HG03439 (cell line): ENCODE measurements around the gene RBFOX2.
"Not testable (repeated sequence)": the region's sequence is repeated elsewhere in the genome, so short reads cannot be mapped to it uniquely, and the experiment has no call there.

ENCODE experiments used
- ATAC-seq: cut with Tn5 transposase; IDR thresholded peaks from one replicate; pipeline ENCODE4 v1.9.1; 2021; ENCODE audit warnings: mild to moderate bottlenecking, moderate library complexity; ENCODE audit not compliant: unreplicated experiment

RBFOX2 gene, protein sequence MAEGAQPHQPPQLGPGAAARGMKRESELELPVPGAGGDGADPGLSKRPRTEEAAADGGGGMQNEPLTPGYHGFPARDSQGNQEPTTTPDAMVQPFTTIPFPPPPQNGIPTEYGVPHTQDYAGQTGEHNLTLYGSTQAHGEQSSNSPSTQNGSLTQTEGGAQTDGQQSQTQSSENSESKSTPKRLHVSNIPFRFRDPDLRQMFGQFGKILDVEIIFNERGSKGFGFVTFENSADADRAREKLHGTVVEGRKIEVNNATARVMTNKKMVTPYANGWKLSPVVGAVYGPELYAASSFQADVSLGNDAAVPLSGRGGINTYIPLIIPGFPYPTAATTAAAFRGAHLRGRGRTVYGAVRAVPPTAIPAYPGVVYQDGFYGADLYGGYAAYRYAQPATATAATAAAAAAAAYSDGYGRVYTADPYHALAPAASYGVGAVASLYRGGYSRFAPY

DNA sequence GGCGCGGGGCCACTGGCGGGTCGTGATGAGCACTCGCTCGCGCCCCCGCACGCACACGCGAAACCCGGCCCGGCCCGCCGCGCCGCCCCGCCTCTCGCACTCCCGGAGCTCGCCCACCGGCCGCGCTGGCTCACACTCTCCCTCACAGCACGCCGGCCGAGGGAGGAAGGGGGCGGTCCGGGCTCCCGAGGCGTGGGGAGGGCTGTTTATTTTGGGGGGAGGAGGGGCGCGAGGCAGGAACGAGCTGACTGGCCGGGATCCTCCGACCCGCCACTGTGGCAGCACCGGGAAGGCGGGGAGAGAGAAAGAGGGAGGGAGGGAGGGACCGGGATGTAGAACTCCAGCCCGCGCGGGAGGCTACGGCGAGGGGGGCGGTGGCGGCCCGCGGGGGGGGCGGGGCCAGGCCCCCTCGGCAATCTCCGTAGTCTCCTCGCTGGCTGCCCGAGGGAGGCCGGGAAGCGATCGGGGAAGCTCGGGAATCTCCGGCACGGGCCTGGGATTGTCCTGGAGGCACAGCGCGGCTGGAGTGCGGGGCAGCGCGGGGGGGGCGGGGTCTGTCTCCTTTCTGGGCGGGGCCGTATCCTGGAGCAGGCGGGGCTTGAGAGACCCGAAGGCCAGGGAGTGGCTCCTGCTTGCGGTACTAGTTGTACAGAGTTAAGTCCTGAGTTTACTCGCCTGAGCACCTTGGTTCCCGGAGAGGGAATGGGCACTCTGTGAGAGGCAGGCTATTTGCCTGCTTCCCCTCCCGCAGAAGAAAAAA, at the start of gene RBFOX2:
TSS of gene RBFOX2 (minus strand) at position 179 of the 760 bp plus-strand sequence. CDS start 399 bp downstream, outside the sequence.
- no peak for ATAC-seq

DNA sequence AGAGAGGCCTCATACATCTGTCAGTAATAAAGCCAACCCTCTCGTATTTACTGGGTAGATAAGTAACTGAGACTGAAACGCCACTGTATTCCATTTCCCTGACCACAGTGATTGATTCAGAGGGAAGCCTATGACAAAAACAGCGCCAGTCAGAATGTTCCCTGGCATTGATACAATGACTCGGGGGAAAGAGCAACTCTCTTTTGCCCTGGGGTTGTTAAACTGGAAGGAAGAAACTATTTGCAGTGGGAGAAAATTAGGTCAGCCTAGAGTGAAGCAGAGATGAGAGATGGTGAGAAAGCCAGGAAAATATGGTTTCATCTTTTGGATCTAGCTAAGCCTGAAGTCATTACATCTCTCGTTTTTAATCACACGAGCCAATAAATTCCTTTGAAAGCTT, 48.6 kb upstream of the RBFOX2 start:
- ATAC-seq = no peak

DNA sequence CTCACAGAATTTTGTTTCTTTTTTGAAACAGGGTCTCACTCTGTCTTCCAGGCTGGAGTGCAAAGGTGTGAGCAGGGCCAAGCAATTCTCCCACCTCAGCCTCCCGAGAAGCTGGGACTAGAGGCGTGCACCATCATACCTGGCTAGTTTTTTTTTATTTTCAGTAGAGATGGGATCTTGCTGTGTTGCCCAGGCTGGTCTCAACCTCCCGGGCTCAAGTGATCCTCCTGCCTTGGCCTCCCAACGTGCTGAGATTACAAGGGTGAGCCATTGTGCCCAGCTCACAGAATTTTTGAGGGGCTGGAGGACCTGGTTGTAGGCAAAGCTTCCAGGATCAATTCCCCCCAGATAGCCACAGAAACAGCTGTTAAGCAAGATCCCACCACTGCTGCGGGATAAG, 47.1 kb upstream of the RBFOX2 start:
- ATAC-seq = no peak

DNA sequence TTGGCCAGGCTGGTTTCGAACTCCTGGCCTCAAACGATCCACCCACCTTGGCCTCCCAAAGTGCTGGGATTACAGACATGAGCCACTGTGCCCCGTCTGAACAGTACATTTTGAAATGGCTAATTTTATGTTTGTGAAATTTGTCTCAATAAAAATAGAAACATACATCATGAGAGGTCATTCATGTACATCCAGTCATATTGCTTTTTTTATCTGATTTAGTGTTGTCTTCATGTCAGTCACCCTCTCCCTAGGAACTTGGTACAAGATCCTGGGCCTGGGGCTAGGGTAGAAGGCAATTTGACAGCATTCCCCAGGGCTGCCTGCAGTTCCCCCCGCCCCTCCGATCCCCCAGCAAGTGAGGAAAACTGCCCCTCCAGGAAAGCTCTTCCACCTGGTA, 46.6 kb upstream of the RBFOX2 start:
- ATAC-seq = no peak

DNA sequence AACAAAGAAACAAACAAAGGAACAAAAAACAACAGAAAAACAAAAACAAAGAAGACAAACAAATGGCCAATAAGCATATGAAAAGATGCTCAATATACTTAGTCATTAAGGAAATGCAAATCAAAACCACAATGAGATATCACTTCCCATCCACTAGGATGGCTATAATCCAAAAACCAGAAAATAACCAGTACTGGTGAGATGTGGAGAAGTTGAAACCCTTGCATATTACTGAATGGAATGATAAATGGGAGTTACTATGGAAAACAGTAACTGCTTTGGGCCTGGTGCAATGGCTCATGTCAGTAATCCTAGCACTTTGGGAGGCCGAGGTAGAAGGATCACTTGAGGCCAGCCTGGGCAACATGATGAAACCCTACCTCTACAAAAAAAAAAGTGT, 44.9 kb upstream of the RBFOX2 start:
- ATAC-seq = no peak

DNA sequence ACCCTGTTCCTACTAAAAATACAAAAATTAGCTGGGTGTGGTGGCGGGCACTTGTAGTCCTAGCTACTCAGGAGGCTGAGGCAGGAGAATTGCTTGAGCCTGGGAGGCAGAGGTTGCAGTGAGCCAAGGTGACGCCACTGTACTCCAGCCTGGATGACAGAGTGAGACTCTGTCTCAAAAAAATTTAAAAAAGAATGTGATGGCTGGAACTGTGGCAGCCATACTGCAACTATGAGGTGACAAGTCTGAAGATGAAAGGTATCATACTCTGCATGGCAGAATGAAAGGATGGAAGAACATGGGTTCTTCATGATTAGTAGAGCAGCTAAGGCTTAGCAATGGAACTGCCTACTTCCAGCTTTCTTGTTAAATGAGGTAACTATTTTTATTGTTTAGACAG, 42.0 kb upstream of the RBFOX2 start:
- not testable (repeated sequence) for ATAC-seq

DNA sequence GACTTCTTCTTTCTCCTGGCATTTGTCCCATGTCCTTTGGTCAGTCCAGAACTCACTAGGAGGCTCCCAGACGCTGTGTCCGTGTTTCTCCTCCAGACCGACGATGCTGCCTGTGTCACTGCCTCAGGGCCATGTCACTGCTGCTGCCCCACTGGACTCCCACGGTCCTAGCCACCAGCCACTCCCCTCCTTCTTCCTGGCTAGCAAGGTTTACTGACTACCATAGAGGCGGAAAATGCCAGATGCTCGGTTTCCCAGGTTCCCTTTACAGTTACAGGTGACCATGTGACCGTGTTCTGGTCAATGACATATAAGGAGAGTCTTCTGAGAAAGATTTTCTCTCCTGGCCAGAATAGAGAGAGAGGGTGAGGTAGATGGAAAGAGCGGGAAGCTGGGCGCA, 40.7 kb upstream of the RBFOX2 start:
- ATAC-seq = no peak

DNA sequence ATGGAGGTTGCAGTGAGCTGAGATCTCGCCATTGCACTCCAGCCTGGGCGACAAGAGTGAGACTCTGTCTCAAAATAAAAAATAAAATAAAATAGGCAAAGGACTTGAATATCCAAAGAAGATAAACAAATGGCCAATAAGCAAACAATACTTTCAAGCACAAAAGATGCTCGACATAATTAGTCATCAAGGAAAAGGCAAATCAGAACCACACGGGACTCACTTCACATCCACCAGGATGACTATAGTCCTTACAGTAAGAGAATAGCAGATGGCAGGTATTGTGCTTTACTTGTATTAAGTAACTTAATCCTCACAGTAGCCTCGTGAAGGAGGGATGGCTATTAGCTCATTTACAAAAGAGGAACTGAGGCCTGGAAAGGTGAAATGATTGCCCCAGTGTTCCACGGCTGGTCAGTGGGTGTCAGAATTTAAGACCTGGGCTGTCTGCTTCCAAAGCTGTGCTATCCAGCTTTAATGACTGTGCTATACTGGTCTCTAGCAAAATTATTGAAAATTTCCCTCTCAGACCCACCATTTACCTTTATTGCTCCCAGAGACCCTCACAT, 40.2 kb upstream of the RBFOX2 start:
- ATAC-seq = no peak

DNA sequence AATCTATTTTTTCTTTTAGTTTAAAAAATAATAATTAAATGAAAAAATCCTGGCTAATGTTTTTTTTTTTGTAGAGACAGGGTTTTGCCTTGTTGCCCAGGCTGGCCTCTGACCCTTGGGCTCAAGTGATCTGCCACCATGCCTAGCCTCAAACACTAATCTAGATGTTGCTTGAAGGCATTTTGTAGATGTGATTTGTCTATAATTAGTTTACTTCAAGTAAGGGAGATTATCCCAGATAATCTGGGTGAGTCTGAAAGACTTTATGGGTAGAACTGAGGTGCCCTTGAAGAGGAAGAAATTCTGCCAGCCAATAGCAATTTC, 38.6 kb upstream of the RBFOX2 start:
- ATAC-seq = no peak

DNA sequence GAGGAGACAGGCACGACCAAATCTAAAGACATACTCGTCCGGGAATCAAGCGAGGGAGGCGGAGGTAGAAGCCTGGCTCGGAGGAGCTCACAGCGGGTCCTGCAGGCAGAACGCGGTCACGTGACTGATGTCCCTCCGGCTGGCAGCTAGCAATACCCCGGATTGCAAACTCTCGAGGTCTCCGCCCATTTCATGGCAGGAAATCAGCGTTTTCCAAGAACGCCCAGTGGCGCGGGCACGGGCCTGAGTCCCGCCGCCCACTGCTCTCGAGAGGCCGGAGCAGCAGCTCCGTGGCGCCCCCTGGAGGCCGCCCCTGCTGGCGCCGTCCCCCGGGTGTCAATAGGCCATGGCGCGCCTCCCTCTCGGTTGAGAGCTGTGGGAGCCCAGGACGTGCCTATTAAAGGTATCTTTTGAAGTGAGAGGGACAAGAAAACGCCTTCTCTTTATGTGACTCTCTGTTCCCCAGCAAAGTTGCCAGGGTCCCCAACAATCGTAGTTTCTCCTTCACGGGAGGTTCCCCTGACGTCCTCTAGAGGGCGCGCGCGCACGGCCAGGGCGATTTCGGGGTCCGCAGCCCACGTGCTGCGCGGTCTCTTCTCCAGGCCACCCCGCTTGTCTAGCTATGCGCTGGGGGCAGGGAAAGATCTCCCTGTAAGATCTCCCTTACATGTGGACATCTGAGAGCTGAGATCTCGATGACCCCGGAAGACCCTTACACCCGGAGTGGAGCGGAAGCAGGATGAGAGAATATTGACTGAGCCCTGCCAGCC, 37.3 kb upstream of the RBFOX2 start:
- peak; percentile 53 for ATAC-seq

DNA sequence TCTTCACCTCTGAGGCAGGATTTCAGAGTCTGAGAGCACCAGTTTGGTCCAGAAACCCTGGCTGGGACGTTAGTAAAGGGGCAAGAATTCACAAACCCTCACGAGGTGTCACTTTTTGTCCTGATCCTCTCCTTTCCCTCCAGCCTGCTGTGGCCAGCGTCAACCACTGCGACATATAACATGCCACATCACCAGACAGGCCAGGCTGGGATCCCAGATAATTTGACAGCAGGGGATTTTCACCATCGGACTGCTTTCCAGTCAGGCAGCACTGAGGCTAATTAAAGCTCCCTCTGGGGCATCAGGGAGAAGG, 36.8 kb upstream of the RBFOX2 start:
- no peak for ATAC-seq

DNA sequence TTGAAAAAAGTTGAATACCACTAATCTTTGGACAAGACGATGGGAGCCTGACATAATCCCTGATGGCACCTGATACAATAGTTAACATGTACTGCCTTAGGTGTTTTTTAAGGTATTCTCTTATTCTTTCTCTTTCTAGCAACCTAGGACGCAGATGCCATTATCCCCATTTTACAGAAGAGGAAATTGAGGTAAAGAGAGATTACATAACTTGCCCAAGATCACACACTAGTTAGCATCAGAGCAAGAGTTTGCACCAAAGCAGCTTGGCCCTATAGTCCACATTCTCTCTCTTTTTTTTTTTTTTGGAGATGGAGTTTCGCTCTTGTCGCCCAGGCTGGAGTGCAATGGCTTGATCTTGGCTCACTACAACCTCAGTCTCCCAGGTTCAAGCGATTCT, 35.7 kb upstream of the RBFOX2 start:
- no peak for ATAC-seq

DNA sequence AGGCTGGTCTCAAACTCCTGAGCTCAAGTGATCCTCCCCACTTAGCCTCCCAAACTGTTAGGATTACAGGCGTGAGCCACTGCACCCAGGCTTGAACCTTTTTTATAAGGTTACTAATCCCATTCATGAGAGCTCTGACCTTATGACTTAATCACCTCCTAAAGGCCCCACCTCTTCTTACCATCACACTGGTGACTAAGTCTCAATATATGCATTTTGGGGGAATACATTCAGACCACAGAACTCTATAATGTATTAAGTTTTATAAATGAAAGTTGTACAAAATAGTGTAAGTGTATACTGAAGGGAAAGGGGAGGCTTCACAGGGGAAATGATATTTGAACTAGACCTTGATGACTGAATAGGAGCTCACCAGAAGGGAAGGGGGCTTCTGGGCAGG, 28.4 kb upstream of the RBFOX2 start:
- ATAC-seq = no peak

DNA sequence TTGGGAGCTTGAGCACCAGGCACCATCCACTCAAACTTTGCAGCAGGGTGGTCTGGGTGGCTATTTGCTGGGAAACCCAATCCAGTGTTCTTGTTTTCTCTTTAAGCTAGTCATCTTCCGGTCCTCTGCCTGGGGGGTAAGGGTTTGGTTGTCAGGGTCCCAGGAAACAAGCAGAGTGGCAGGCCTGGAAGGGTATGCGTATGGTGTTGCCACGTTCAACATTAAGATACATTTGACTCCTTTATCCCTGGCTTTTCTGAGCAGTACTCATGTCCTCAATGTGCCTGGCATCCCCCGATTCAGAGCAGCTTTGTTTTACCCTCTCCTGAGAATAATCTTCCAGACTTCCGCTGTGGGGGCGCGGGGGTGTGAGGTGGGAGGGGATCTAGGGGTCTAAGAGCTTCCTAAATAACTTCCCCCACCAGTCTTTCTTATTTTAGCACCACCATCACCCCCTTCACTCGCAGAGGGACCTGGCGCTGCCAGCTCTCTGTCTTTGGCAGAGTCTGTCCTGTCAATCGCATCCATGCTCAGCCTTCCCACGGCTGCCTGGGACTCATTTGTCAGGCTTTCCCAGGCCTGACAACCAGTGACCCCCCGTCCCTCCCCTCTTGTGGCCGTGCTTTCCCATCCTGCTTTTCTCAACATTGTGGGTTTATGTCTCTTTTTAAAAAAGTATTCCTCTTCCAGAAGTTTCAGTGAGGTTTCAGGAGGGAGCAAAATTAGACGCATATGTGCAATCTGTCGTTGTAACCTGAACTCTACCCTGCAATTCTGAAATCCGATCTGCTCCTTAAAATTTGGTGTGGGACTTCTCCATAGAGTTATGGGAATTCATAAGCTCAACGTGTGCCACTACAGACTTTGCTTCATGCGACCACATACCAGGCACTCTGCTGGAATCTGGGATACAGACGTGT, 27.0 kb upstream of the RBFOX2 start:
- no peak for ATAC-seq

DNA sequence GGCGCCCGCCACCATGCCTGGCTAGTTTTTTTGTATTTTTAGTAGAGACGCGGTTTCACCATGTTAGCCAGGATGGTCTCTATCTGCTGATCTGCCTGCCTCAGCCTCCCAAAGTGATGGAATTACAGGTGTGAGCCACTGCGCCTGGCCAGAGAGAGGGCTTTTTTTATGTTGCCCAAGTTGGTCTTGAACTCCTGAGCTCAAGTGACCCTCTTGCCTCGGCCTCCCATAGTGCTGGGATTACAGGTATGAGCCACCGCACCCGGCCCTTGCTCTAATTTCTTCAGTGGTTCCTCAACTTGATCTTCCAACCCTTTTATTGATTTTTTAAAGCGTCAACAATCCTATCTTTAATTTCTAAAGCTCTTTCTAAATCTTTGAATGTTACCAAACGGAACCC, 25.8 kb upstream of the RBFOX2 start:
- not testable (repeated sequence) for ATAC-seq

DNA sequence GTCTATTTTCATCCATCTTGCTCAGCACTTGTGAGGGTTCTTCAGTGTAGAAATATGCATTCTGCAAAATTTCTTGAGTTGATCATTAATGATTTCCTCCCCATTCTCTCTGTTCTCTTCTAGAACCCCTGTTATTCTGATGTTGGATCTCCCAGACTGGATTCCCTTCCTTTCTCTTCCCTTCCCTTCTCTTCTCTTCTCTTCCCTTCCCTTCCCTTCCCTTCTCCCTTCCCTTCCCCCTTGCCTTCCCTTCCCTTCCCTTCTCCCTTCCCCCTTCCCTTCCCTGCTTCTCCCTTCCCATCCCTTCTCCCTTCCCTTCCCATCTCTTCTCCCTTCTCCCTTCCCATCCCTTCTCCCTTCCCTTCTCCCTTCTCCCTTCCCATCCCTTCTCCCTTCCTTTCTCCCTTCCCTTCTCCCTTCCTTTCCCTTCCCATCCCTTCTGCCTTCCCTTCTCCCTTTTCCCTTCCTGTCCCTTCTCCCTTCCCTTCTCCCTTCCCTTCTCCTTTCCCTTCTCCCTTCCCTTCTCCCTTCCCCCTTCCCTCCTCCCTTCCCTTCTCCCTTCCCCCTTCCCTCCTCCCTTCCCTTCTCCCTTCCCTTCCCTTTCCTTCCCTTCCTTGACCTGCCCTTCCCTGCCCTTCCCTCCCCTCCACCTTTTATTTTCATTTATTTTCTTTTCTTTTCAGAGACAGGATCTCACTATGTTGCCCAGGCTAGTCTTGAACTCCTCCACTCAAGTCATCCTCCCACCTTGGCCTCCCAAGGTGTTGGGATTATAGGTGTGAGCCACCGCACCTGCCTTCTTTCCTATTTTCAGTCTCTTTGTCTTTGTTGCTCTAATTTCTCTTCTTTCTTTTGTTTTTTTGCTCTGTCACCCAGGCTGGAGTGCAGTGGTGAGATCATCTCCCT, 24.9 kb upstream of the RBFOX2 start:
- no peak for ATAC-seq

DNA sequence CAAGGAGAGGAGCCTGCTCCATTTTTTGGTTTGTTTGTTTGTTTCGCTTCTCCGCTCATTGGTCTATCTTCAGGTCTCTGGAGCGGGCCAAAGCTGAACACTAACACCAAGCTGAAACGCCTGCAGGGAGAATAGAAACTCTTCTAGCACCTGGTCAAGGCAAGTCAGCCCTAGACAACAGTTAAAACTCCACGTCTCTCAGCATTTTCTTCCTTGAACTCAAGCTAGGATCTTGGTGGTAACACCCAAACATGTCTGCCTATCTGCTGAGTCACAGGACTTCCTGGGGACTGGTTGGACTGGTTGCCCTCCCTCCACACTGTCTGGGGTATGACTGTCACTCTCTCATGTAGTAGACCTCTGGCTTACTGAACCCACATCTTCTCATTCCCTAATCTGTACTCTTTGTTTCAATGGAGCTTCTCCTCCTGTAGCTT, 23.9 kb upstream of the RBFOX2 start:
- no peak for ATAC-seq

DNA sequence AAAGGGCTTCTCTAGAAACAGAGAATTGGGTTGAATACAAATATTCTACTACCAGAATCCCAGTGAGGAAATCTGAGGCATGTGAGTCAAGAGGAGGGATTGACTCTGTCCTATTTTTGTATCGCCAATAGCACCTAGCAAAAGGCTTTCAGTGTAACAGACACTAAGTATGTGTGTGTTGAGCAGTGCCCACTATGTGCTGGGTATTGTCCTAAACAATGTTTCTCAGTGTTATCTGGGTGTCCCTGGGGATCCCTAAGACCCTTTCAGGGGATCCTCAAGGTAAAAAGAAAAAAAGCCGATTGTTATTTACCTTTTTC, 21.0 kb upstream of the RBFOX2 start:
- ATAC-seq = no peak

DNA sequence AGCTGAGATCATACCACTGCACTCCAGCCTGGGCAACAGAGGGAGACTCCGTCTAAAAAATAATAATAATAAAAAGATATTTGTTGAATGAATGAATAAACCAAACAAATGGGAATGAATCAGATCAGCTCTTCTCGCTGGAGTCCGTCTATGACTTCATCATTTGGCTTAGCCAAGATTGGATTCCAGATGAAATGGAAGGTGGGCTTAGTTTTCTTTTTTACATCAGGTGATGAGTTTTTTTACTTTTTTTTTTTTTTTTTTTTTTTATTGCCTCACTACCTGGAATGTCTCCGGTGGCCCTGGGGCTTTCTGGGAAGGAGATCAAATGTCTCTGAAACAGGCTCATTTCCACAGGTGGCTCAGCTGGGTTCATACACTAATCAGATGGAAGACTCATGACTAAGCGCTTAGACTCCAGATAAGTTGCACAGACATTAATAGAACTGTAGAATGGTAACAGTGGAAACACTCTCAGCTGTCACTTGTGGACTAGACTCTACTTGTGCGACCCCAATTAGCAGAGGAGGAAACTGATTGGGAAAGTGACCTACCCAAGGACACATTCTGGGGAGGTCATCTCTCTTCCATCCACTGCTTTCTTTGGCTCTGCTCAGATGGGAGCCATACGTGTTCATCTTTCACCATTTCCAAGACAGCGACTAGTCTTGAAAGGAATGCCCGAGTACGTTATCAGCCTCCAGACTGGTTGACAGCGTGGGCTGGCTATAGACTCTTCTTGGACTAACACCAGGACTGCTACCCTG, 20.5 kb upstream of the RBFOX2 start:
- ATAC-seq = no peak
